GM18870 (cell line): Measurements from ENCODE around the gene FAM228A.

ENCODE experiments used
- ATAC-seq: cut with Tn5 transposase; IDR thresholded peaks from one replicate; pipeline ENCODE4 v1.9.1; 2021; ENCODE audit warnings: moderate library complexity; ENCODE audit not compliant: unreplicated experiment

FAM228A gene

GRCh38 chr2:24222946-24223345, 48.1 kb downstream of the FAM228A start:
- no peak for ATAC-seq

- no peak for ATAC-seq
These were observed 50.8 kb downstream of the FAM228A start for GRCh38 chr2:24225499-24226242.

- no peak for ATAC-seq
These were observed 53.6 kb downstream of the FAM228A start for GRCh38 chr2:24228470-24228869.

GRCh38 chr2:24231461-24231881, 56.6 kb downstream of the FAM228A start:
- ATAC-seq, result no peak

GRCh38 chr2:24233321-24233720, 58.5 kb downstream of the FAM228A start:
- ATAC-seq, result no peak

GRCh38 chr2:24237313-24237712, 62.5 kb downstream of the FAM228A start:
- no peak for ATAC-seq

GRCh38 chr2:24238158-24238557, 63.3 kb downstream of the FAM228A start:
- ATAC-seq, result no peak

- ATAC-seq, result no peak
These were observed 64.7 kb downstream of the FAM228A start for GRCh38 chr2:24239553-24239952.
